ENCODE measurements around the gene AMOTL2. TPM values are rescaled to one million over a fixed set of nuclear protein-coding genes. Genes with fewer than 3 reads are reported as not detected.

The AMOTL2 gene
- total RNA-seq, 4 donors from 2014 or later = 93.2 to 226 (median 153) TPM

- Histone ChIP-seq H3K4me3 (no peak overlapping the region), H3K27ac (peak overlapping the region; percentile 91 to 98 (median 97)), H3K27me3 (no peaks in the 10 kb centered on the region), H3K4me1 (peaks cover 16 to 53% (median 39%) of the 10 kb centered on the region in 3 donors), H3K36me3 (no peaks in the 10 kb centered on the region), H3K9me3 (no peaks in the 10 kb centered on the region)
- WGBS, 2 donors (ENCODE audit: low coverage in 1 of 2) = 64 to 68% methylated on average over 4 to 6 of the region's 6 CpGs
- no peak for TF ChIP-seq POLR2AphosphoS5 (IDR thresholded peaks at IDR 0.05)
- no peak for TF ChIP-seq POLR2A (IDR thresholded peaks at IDR 0.05)
- TF ChIP-seq, protein P1, sequence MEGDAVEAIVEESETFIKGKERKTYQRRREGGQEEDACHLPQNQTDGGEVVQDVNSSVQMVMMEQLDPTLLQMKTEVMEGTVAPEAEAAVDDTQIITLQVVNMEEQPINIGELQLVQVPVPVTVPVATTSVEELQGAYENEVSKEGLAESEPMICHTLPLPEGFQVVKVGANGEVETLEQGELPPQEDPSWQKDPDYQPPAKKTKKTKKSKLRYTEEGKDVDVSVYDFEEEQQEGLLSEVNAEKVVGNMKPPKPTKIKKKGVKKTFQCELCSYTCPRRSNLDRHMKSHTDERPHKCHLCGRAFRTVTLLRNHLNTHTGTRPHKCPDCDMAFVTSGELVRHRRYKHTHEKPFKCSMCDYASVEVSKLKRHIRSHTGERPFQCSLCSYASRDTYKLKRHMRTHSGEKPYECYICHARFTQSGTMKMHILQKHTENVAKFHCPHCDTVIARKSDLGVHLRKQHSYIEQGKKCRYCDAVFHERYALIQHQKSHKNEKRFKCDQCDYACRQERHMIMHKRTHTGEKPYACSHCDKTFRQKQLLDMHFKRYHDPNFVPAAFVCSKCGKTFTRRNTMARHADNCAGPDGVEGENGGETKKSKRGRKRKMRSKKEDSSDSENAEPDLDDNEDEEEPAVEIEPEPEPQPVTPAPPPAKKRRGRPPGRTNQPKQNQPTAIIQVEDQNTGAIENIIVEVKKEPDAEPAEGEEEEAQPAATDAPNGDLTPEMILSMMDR (IDR thresholded peaks at IDR 0.05) = no peak
- no peak for TF ChIP-seq EP300 (IDR thresholded peaks at IDR 0.05)
- ATAC-seq = no peak
Measured at GRCh38 chr3:134314588-134315285, 59.5 kb downstream of the AMOTL2 start.

GRCh38 chr3:134313847-134314587, 60.2 kb downstream of the AMOTL2 start:
- WGBS, 2 donors (ENCODE audit: low coverage in 1 of 2) = 54 to 69% methylated on average over 5 to 9 of the region's 11 CpGs
- H3K9me3 ChIP-seq = no peaks in the 10 kb centered on the region
- TF ChIP-seq POLR2A (IDR thresholded peaks at IDR 0.05) = no peak
- no peak for TF ChIP-seq POLR2AphosphoS5 (IDR thresholded peaks at IDR 0.05)
- TF ChIP-seq EP300 (IDR thresholded peaks at IDR 0.05) = no peak
- TF ChIP-seq, protein P1 (IDR thresholded peaks at IDR 0.05) = no peak
- H3K4me3 ChIP-seq = peak overlapping the region; percentile 55 to 60
- peak overlapping the region; percentile 91 to 98 (median 97) for H3K27ac ChIP-seq
- no peaks in the 10 kb centered on the region for H3K27me3 ChIP-seq
- H3K4me1 ChIP-seq = peaks cover 16 to 60% (median 39%) of the 10 kb centered on the region in 3 donors
- H3K36me3 ChIP-seq = no peaks in the 10 kb centered on the region
- no peak for ATAC-seq

DNA sequence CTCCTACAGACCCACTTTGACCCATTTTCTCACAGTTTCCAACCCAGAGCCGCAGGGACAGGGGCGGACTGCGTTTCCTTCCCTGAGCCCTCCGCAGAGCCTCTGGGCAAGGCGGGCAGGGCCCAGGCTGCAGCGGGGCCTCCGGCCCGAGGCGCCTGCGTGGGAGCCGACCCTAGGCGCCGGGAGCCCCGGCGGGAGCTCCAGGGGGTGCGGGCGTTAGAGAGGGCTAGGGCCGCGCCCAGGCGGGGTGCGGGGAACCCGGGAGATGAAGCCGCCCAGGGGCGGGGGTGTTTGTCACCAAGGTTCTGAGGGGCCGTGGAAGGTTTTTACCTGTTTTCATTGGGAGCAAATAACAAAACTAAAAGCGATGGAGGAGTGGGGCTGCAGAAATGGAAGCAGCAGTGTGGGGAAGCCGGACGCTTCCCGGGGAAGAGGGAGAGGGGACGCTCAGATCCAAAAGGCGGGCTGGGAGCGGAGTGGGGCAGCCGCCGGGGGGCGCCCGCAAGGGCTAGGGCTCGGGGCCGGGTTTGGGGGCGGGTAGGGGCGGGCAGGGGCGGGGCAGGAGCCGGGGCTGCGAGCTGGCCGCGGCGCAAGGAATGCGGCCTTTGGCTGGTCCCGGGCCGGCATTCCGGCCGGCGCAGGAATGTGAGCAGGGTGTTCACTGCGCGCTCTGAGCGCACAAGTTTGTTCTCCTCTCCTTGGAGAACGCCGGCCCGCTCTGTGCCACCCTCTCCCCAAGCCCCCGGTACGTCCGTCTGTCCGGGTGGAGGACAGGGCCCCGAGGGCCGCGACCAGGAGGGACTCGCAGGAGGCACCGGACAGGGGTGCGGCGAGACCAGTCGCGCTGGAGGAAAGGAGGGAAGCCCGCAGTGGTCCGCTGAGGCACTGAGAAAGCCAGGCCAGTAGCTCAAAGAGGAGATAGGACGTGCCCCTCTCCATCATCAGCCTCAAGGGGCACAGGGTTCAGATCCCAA, 61.1 kb downstream of the AMOTL2 start:
- Histone ChIP-seq H3K9me3 (no peaks in the 10 kb centered on the region), H3K4me1 (peaks cover 16 to 69% (median 47%) of the 10 kb centered on the region in 3 donors), H3K27me3 (no peaks in the 10 kb centered on the region), H3K27ac (peak overlapping the region; percentile 91 to 98 (median 97)), H3K4me3 (peak overlapping the region; percentile 55 to 60), H3K36me3 (no peaks in the 10 kb centered on the region)
- peak; percentile 86 for ATAC-seq
- TF ChIP-seq, protein P1 (IDR thresholded peaks at IDR 0.05) = peak in 3 of 4 experiments; percentile 15 to 84 (median 29)
- TF ChIP-seq POLR2AphosphoS5 (IDR thresholded peaks at IDR 0.05) (peak; percentile 97), EP300 (IDR thresholded peaks at IDR 0.05) (no peak), POLR2A (IDR thresholded peaks at IDR 0.05) (peak; percentile 87 to 88)
- 0 to 1% methylated on average over 4 to 11 of the region's 74 CpGs for WGBS, 2 donors (ENCODE audit: low coverage in 1 of 2)

GRCh38 chr3:134312072-134312872, 62.0 kb downstream of the AMOTL2 start:
- peak overlapping the region; percentile 74 to 98 (median 94) for H3K27ac ChIP-seq
- H3K4me1 ChIP-seq = peaks cover 16 to 72% (median 48%) of the 10 kb centered on the region in 3 donors
- no peaks in the 10 kb centered on the region for H3K36me3 ChIP-seq
- 60 to 93% methylated on average over 3 to 6 of the region's 28 CpGs for WGBS, 2 donors (ENCODE audit: low coverage in 1 of 2)
- H3K4me3 ChIP-seq = peak overlapping the region in 1 of 2 donors; percentile 60
- no peaks in the 10 kb centered on the region for H3K9me3 ChIP-seq
- TF ChIP-seq EP300 (IDR thresholded peaks at IDR 0.05) = no peak
- TF ChIP-seq POLR2A (IDR thresholded peaks at IDR 0.05) = no peak
- TF ChIP-seq, protein P1 (IDR thresholded peaks at IDR 0.05) = no peak
- no peak for TF ChIP-seq POLR2AphosphoS5 (IDR thresholded peaks at IDR 0.05)
- no peaks in the 10 kb centered on the region for H3K27me3 ChIP-seq
- ATAC-seq = no peak

Data from gastroesophageal sphincter (tissue), 4 donors.